K562 (cell line): ENCODE measurements around the gene NFE2. TPM values are rescaled to one million over a fixed set of nuclear protein-coding genes. Genes with fewer than 3 reads are reported as not detected.

Experiments used
- ATF3 ChIP-seq, 2 experiments: fragments of 450-650 bp in 1 of 2; sonication (generic) in 1 of 2; formaldehyde crosslinking in 1 of 2; IDR thresholded peaks in 1 of 2; conservative IDR thresholded peaks in 1 of 2; 2 replicates each; pipeline versions ENCODE4 v1.6.1 to v1.8.1; 2016 to 2023; ENCODE audit warnings: mild to moderate bottlenecking in 2 of 2, moderate library complexity in 2 of 2, inconsistent platforms in 1 of 2, missing genetic modification reagents in 1 of 2
- CEBPZ ChIP-seq: fragments of 150-350 bp; IDR thresholded peaks from 2 replicates; pipeline ENCODE4 v1.6.1; 2014; ENCODE audit warnings: low read depth, mild to moderate bottlenecking, low read length, borderline replicate concordance
- CUX1 ChIP-seq: fragments of 200-800 bp; sonication (Bioruptor generic); IDR thresholded peaks from 2 replicates; pipeline ENCODE4 v1.6.1; 2016; ENCODE audit warnings: missing genetic modification characterization, missing compliant biosample characterization
- FOS ChIP-seq: IDR thresholded peaks from 3 replicates; pipeline ENCODE4 v1.6.1; 2011; ENCODE audit not compliant: insufficient read length; ENCODE audit errors: extremely low read depth
- MBD1 ChIP-seq: fragments of 250-450 bp; sonication (Bioruptor Pico); IDR thresholded peaks from 2 replicates; pipeline ENCODE4 v1.8.0; 2022; ENCODE audit warnings: inconsistent platforms
- NRF1 ChIP-seq, 2 experiments: fragments of 450-650 bp; IDR thresholded peaks in 1 of 2; conservative IDR thresholded peaks in 1 of 2; 2 replicates each; pipeline ENCODE4 v1.6.1; 2014; ENCODE audit warnings: mild to moderate bottlenecking in 2 of 2
- POLR2AphosphoS2 ChIP-seq: IDR thresholded peaks from 2 replicates; pipeline ENCODE4 v1.6.1; 2012; ENCODE audit warnings: low read length, improper control_type of control experiment
- YY1 ChIP-seq, 3 experiments: IDR thresholded peaks; 2 replicates each; pipeline ENCODE4 v1.6.1; 2011; ENCODE audit warnings: low read length in 2 of 3, mild to moderate bottlenecking in 2 of 3, moderate library complexity in 2 of 3, borderline replicate concordance in 1 of 3, control low read depth in 1 of 3, low read depth in 1 of 3; ENCODE audit not compliant: insufficient read depth in 3 of 3, insufficient replicate concordance in 2 of 3, control insufficient read depth in 1 of 3, insufficient read length in 1 of 3; ENCODE audit errors: extremely low read depth in 1 of 3
- ZNF134 ChIP-seq: fragments of 250-450 bp; sonication (Bioruptor Pico); conservative IDR thresholded peaks from 2 replicates; pipeline ENCODE4 v1.4.0; 2020
- ZNF584 ChIP-seq: fragments of 200-800 bp; sonication (Bioruptor generic); IDR thresholded peaks from 2 replicates; pipeline ENCODE4 v1.6.1; 2016; ENCODE audit warnings: low read depth, mild to moderate bottlenecking, missing genetic modification characterization, missing compliant biosample characterization
- ZNF707 ChIP-seq: fragments of 250-450 bp; sonication (Bioruptor Pico); conservative IDR thresholded peaks from 2 replicates; pipeline ENCODE4 v1.8.0; 2022; ENCODE audit warnings: inconsistent platforms, mild to moderate bottlenecking, moderate library complexity
- polyA plus RNA-seq, 8 experiments: library from polyadenylated mRNA; depleted of rRNA in 4 of 8; stranded (reverse) in 5 of 8; unstranded in 3 of 8; fragments of >200 nt; fragmentation: Nextera tagmentation in 2 of 8; fragmentation: Illumina TruSeq in 1 of 8; extraction: Ambion mirVana in 2 of 8; extraction: Trizol in 1 of 8; gene quantifications; 2 replicates each; pipeline versions ENCODE4 v1.2.1 to v1.2.3, GENCODE V29; 2011 to 2014; ENCODE audit warnings: inconsistent platforms in 1 of 8, missing spikeins in 1 of 8
- total RNA-seq, 7 experiments: library from RNA; depleted of rRNA in 6 of 7; stranded (reverse); fragments of >200 nt in 6 of 7; fragmentation: Illumina TruSeq in 2 of 7; extraction: Trizol in 2 of 7; gene quantifications; 2 replicates each; pipeline versions ENCODE4 v1.2.1 to v1.2.3, GENCODE V29; 2011 to 2021; ENCODE audit warnings: low replicate concordance in 1 of 7

NFE2 gene
- total and polyA plus RNA-seq, 9 of the 15 experiments (the other 6 are each of a cell fraction or from before 2014, with no cell fraction given): 12.3 to 282 (median 208) TPM

GRCh38 chr12:54324617-54325441, 24.0 kb upstream of the NFE2 start, which contains the start of gene COPZ1 (continued):
- TF ChIP-seq CEBPZ (peak; percentile 93), ZNF134 (CRISPR knock-in tag) (no peak), ZNF584 (no peak), NRF1 (conservative IDR thresholded peaks at IDR 0.05 in 1 of 2, IDR thresholded peaks at IDR 0.05 in 1 of 2) (no peak), POLR2AphosphoS2 (peak; percentile 91; the same call in 1 of the 2 replicates), FOS (peak; percentile 98), ZNF707 (CRISPR knock-in tag) (0 out of 2 replicates have a peak, but pooled peaks have one; percentile 46), ATF3 (IDR thresholded peaks at IDR 0.05) (peak; percentile 5; the same call in 1 of the 2 replicates), ATF3 (CRISPR knock-in tag; conservative IDR thresholded peaks at IDR 0.05) (no peak), CUX1 (CRISPR knock-in tag) (no peak), MBD1 (CRISPR knock-in tag) (no peak), YY1 (IDR thresholded peaks at IDR 0.05; ENCODE audit: borderline replicate concordance in 1 of 3, control insufficient read depth in 1 of 3, extremely low read depth in 1 of 3, insufficient read depth in 3 of 3, insufficient read length in 1 of 3, insufficient replicate concordance in 2 of 3, low read depth in 1 of 3, low read length in 2 of 3) (peak; percentile 72 to 97 (median 94))
